ENCODE results near the gene KLHL8.

The KLHL8 gene

GRCh38 chr4:87249332-87250019 lies 29.1 kb upstream of the KLHL8 start:
- WGBS (ENCODE audit: insufficient coverage, insufficient read length): no CpG with 5 or more reads among the region's 2 CpGs
- H3K27ac ChIP-seq (ENCODE audit: low read length): no peak overlapping the region
- H3K4me1 ChIP-seq (ENCODE audit: control insufficient read depth, insufficient read depth, low read length): no peaks in the 10 kb centered on the region
- DNase-seq (ENCODE audit: low read depth, low spot score): no peak
- no peak overlapping the region for H3K4me3 ChIP-seq (ENCODE audit: low read length)
- H3K9me3 ChIP-seq (ENCODE audit: control insufficient read depth, insufficient read depth, low read length): no peaks in the 10 kb centered on the region
- no peaks in the 10 kb centered on the region for H3K27me3 ChIP-seq (ENCODE audit: control insufficient read depth, insufficient read depth, low read length)
- no peaks in the 10 kb centered on the region for H3K36me3 ChIP-seq (ENCODE audit: control insufficient read depth, insufficient read depth, low read length)

DNA sequence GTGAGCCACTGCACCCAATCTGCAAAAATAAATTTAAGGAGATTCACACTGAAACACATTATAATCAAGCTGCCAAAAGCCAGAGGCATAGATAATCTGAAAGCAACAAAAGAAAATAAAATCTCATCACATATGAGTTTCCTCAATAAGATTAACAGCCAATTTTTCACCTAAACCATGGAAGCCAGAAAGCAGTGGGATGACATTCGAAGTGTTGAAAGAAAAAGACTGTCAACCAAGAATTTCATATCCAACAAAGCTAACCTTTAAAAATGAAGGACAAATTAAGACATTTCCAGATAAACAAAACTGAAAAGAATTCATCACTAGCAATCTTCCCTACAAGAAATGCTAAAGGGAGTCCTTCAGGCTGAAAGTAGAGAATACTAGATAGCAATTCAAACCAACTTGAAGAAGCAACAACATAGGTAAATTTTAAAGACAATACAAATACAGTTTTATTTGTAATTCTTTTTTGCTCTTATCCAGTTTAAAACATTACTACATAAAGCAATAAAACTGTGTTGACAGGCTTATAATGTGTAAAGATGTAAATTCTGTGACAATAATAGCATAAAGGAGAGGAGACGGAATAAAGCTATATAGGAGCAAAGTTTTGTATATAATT lies 23.1 kb upstream of the KLHL8 start:
- Histone ChIP-seq H3K4me3 (ENCODE audit: low read length) (no peak overlapping the region), H3K36me3 (ENCODE audit: control insufficient read depth, insufficient read depth, low read length) (no peaks in the 10 kb centered on the region), H3K4me1 (ENCODE audit: control insufficient read depth, insufficient read depth, low read length) (no peaks in the 10 kb centered on the region), H3K27me3 (ENCODE audit: control insufficient read depth, insufficient read depth, low read length) (no peaks in the 10 kb centered on the region), H3K27ac (ENCODE audit: low read length) (no peak overlapping the region), H3K9me3 (ENCODE audit: control insufficient read depth, insufficient read depth, low read length) (no peaks in the 10 kb centered on the region; the same call in 1 of the 2 replicates)
- no CpG with 5 or more reads among the region's 2 CpGs for WGBS (ENCODE audit: insufficient coverage, insufficient read length)
- DNase-seq (ENCODE audit: low read depth, low spot score): no peak

- no peaks in the 10 kb centered on the region; the same call in 1 of the 2 replicates for H3K9me3 ChIP-seq (ENCODE audit: control insufficient read depth, insufficient read depth, low read length)
- H3K27ac ChIP-seq (ENCODE audit: low read length): no peak overlapping the region
- DNase-seq (ENCODE audit: low read depth, low spot score): no peak
- H3K4me3 ChIP-seq (ENCODE audit: low read length): no peak overlapping the region
- no peaks in the 10 kb centered on the region for H3K4me1 ChIP-seq (ENCODE audit: control insufficient read depth, insufficient read depth, low read length)
- H3K36me3 ChIP-seq (ENCODE audit: control insufficient read depth, insufficient read depth, low read length): no peaks in the 10 kb centered on the region
- no CpG with 5 or more reads among the region's 1 CpG for WGBS (ENCODE audit: insufficient coverage, insufficient read length)
- no peaks in the 10 kb centered on the region for H3K27me3 ChIP-seq (ENCODE audit: control insufficient read depth, insufficient read depth, low read length)
Measured at GRCh38 chr4:87241336-87241735, 20.9 kb upstream of the KLHL8 start.

GRCh38 chr4:87240341-87240740 lies 19.9 kb upstream of the KLHL8 start:
- no peak for DNase-seq (ENCODE audit: low read depth, low spot score)
- H3K9me3 ChIP-seq (ENCODE audit: control insufficient read depth, insufficient read depth, low read length): no peaks in the 10 kb centered on the region; the same call in 1 of the 2 replicates
- no peaks in the 10 kb centered on the region for H3K27me3 ChIP-seq (ENCODE audit: control insufficient read depth, insufficient read depth, low read length)
- H3K4me1 ChIP-seq (ENCODE audit: control insufficient read depth, insufficient read depth, low read length): no peaks in the 10 kb centered on the region
- no peak overlapping the region for H3K27ac ChIP-seq (ENCODE audit: low read length)
- no peaks in the 10 kb centered on the region for H3K36me3 ChIP-seq (ENCODE audit: control insufficient read depth, insufficient read depth, low read length)
- no CpG with 5 or more reads among the region's 1 CpG for WGBS (ENCODE audit: insufficient coverage, insufficient read length)
- H3K4me3 ChIP-seq (ENCODE audit: low read length): no peak overlapping the region

DNA sequence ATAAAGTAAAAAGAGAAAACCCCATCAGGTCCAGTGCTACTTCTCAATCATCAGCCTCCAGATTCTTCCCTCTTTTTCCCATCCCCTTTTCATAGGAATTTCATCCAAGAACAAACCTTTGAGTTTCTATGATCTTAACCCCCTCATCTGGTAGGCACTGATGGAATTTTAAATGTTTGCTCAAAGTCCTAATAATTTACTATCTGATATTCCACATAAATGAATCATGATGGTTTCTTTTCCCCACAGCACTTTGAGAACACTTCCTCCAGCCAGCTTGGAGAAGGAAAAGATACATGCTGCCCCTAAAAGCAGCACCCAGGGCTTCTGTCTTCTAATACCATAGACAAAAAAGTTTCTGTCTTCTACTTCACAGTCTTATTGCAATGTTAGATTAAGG lies 19.4 kb upstream of the KLHL8 start:
- Histone ChIP-seq H3K27ac (ENCODE audit: low read length) (no peak overlapping the region), H3K4me1 (ENCODE audit: control insufficient read depth, insufficient read depth, low read length) (no peaks in the 10 kb centered on the region), H3K36me3 (ENCODE audit: control insufficient read depth, insufficient read depth, low read length) (no peaks in the 10 kb centered on the region), H3K9me3 (ENCODE audit: control insufficient read depth, insufficient read depth, low read length) (no peaks in the 10 kb centered on the region; the same call in 1 of the 2 replicates), H3K4me3 (ENCODE audit: low read length) (no peak overlapping the region), H3K27me3 (ENCODE audit: control insufficient read depth, insufficient read depth, low read length) (no peaks in the 10 kb centered on the region)
- DNase-seq (ENCODE audit: low read depth, low spot score): no peak

DNA sequence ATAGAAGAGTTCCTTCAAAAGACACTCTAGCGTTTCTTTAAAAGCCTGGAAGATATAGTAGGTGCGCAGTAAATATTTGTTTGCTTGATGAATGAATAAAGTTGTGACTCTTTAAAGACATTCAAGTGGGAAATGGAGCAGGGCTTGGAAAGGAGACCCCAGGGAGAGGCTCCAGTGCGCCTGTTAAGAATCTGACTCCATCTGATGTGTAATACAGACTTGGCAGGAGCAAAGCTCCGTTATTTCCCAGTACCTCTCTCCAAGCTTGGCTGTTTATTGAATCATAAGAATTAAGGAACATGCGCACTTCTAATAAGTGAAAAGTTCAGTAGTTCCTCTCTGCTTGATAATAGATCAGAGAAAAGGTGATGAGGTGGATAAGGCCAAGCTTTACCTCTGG lies 18.8 kb upstream of the KLHL8 start:
- no peak overlapping the region for H3K27ac ChIP-seq (ENCODE audit: low read length)
- no peaks in the 10 kb centered on the region for H3K36me3 ChIP-seq (ENCODE audit: control insufficient read depth, insufficient read depth, low read length)
- no peak overlapping the region for H3K4me3 ChIP-seq (ENCODE audit: low read length)
- WGBS (ENCODE audit: insufficient coverage, insufficient read length): no CpG with 5 or more reads among the region's 5 CpGs
- no peaks in the 10 kb centered on the region for H3K27me3 ChIP-seq (ENCODE audit: control insufficient read depth, insufficient read depth, low read length)
- no peaks in the 10 kb centered on the region; the same call in 1 of the 2 replicates for H3K9me3 ChIP-seq (ENCODE audit: control insufficient read depth, insufficient read depth, low read length)
- no peaks in the 10 kb centered on the region for H3K4me1 ChIP-seq (ENCODE audit: control insufficient read depth, insufficient read depth, low read length)
- no peak for DNase-seq (ENCODE audit: low read depth, low spot score)

GRCh38 chr4:87236861-87237260 lies 16.4 kb upstream of the KLHL8 start:
- Histone ChIP-seq H3K27ac (ENCODE audit: low read length) (no peak overlapping the region), H3K9me3 (ENCODE audit: control insufficient read depth, insufficient read depth, low read length) (no peaks in the 10 kb centered on the region), H3K27me3 (ENCODE audit: control insufficient read depth, insufficient read depth, low read length) (no peaks in the 10 kb centered on the region), H3K4me3 (ENCODE audit: low read length) (no peak overlapping the region), H3K4me1 (ENCODE audit: control insufficient read depth, insufficient read depth, low read length) (no peaks in the 10 kb centered on the region), H3K36me3 (ENCODE audit: control insufficient read depth, insufficient read depth, low read length) (no peaks in the 10 kb centered on the region)
- WGBS (ENCODE audit: insufficient coverage, insufficient read length): no CpG with 5 or more reads among the region's 9 CpGs
- DNase-seq (ENCODE audit: low read depth, low spot score): no peak

GRCh38 chr4:87235020-87235671 lies 14.7 kb upstream of the KLHL8 start:
- H3K9me3 ChIP-seq (ENCODE audit: control insufficient read depth, insufficient read depth, low read length): no peaks in the 10 kb centered on the region
- H3K4me3 ChIP-seq (ENCODE audit: low read length): no peak overlapping the region
- no peak overlapping the region for H3K27ac ChIP-seq (ENCODE audit: low read length)
- H3K27me3 ChIP-seq (ENCODE audit: control insufficient read depth, insufficient read depth, low read length): no peaks in the 10 kb centered on the region
- no peak for DNase-seq (ENCODE audit: low read depth, low spot score)
- H3K36me3 ChIP-seq (ENCODE audit: control insufficient read depth, insufficient read depth, low read length): no peaks in the 10 kb centered on the region
- no CpG with 5 or more reads among the region's 4 CpGs for WGBS (ENCODE audit: insufficient coverage, insufficient read length)
- no peaks in the 10 kb centered on the region for H3K4me1 ChIP-seq (ENCODE audit: control insufficient read depth, insufficient read depth, low read length)

- Histone ChIP-seq H3K4me3 (ENCODE audit: low read length) (no peak overlapping the region), H3K4me1 (ENCODE audit: control insufficient read depth, insufficient read depth, low read length) (no peaks in the 10 kb centered on the region), H3K9me3 (ENCODE audit: control insufficient read depth, insufficient read depth, low read length) (no peaks in the 10 kb centered on the region), H3K36me3 (ENCODE audit: control insufficient read depth, insufficient read depth, low read length) (no peaks in the 10 kb centered on the region), H3K27ac (ENCODE audit: low read length) (no peak overlapping the region), H3K27me3 (ENCODE audit: control insufficient read depth, insufficient read depth, low read length) (no peaks in the 10 kb centered on the region)
- no peak for DNase-seq (ENCODE audit: low read depth, low spot score)
- WGBS (ENCODE audit: insufficient coverage, insufficient read length): no CpG with 5 or more reads among the region's 2 CpGs
Measured at GRCh38 chr4:87232216-87232615, 11.8 kb upstream of the KLHL8 start.

DNA sequence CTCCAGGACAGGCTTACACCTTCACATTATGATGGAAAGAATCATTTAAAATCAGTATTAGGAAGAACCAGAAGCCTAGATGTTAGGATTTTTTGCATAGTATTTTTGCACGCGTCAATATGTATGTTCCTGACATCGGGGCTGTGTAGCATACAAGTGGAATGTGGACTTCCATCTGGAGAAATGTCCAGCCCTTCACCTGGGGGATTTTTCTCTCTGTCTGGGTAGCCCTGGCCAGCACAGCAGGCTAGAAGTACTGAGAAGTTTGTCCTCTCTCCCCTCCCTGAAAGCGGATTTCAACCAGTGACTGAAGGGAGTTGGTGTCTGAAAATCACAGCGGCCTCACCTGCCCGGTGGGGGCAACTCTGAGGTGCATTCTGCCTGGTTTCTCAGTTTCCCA lies 10.4 kb upstream of the KLHL8 start:
- H3K36me3 ChIP-seq (ENCODE audit: control insufficient read depth, insufficient read depth, low read length): no peaks in the 10 kb centered on the region
- no peaks in the 10 kb centered on the region for H3K27me3 ChIP-seq (ENCODE audit: control insufficient read depth, insufficient read depth, low read length)
- H3K4me3 ChIP-seq (ENCODE audit: low read length): no peak overlapping the region
- H3K4me1 ChIP-seq (ENCODE audit: control insufficient read depth, insufficient read depth, low read length): no peaks in the 10 kb centered on the region
- no CpG with 5 or more reads among the region's 6 CpGs for WGBS (ENCODE audit: insufficient coverage, insufficient read length)
- no peak for DNase-seq (ENCODE audit: low read depth, low spot score)
- no peaks in the 10 kb centered on the region for H3K9me3 ChIP-seq (ENCODE audit: control insufficient read depth, insufficient read depth, low read length)
- no peak overlapping the region for H3K27ac ChIP-seq (ENCODE audit: low read length)
